ENCODE measurements around the gene CADM4.
"Not testable (repeated sequence)": the region's sequence is repeated elsewhere in the genome, so short reads cannot be mapped to it uniquely, and the experiment has no call there.

The CADM4 gene

DNA sequence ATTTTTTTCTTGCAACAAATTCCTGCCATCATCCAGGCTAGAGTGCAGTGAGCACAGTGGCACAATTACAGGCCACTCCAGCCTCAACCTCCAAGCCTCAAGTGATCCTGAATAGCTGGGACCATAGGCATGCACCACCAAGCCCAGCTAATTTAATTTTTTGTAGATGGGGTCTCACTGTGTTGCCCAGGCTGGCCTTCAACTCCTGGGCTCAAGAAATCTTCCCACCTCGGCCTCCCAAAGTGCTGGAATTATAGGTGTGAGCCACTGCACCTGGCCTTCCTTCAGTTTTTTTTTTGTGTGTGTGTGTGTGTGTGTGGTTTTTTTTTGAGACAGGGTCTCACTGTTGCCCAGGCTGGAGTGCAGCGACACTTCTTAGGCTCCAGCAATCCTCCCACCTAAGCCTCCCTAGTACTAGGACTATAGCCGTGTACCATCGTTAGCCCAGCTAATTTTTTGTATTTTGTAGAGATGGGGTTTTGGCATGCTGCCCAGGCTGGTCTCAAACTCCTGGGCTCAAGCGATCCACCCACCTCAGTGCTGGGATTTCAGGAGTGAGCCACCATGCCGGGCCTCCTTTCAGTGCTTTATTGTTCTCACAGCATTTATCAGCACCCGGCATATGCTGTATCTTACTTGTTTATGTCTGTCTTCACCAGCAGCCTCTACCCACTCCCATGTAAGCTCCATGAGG, 33.6 kb downstream of the CADM4 start:
- DNase-seq: no peak

DNA sequence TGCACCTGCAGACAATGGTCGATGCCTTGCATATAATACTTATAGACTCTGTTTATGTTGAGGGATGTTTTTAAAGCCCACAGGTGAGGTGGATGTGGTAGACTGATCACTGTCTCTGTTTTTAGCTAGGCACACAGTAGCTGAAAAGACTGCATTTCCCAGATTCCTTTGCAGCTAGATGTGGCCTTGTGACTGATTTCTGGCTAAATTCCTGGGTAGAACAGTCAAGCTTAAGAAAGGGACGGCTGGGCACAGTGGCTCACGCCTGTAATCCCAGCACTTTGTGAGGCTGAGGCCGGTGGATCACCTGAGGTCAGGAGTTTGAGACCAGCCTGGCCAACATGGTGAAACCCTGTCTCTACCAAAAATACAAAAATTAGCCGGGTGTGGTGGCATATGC, 39.3 kb downstream of the CADM4 start:
- DNase-seq: not testable (repeated sequence)

DNA sequence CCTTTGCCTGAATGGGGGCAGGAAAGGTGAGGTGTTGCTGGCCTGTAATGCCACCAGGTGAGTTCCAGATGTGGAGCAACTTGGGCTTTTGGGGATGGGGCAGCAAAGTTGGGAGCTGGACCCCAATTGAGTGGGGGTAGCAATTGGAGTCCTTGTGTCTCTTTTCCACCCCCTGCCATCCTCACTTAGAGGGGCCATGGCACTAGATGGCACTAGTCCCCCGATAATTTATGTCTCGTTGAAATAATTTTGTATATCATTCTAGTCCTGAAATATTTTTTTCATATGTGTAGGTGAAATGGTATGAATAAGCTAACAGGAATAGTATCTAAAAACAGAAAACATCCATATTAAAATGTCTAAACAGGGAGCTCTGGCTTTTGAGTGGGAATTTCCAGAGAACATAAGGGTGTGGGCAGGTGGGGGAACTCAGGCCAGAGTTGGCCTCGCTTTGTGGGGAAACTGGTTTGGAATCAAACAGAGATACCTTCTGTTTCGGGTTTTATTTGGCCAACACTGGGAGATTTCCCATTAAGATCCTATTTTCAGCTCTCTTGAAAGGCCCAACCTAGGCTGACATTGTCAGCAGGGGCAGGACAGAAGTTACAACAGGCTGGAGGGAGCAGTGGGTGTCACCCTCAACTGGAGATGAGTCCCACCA, 39.9 kb downstream of the CADM4 start:
- no peak for DNase-seq

DNA sequence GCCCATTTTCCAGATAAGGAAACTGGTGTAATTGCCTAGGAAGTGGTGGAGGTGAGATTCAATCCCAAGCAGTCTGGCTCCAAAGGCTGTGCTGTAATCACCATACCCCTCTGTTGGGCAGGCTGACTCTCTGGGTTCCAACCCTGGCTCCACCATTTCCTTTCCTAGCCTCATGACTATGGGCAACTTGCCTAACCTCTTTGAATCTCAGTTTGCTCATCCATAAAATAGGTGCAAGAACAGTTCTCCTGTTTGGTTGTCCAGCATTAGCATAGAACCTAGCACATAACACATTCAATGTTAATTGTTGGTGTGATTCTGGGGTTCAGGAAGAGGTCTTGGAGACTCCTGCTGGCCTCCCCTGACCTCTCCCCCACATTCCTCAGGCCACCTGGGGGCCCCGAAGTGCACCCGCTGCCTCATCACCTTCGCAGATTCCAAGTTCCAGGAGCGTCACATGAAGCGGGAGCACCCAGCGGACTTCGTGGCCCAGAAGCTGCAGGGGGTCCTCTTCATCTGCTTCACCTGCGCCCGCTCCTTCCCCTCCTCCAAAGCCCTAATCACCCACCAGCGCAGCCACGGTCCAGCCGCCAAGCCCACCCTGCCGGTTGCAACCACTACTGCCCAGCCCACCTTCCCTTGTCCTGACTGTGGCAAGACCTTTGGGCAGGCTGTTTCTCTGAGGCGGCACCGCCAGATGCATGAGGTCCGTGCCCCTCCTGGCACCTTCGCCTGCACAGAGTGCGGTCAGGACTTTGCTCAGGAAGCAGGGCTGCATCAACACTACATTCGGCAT, 41.0 kb downstream of the CADM4 start:
- DNase-seq: no peak

DNA sequence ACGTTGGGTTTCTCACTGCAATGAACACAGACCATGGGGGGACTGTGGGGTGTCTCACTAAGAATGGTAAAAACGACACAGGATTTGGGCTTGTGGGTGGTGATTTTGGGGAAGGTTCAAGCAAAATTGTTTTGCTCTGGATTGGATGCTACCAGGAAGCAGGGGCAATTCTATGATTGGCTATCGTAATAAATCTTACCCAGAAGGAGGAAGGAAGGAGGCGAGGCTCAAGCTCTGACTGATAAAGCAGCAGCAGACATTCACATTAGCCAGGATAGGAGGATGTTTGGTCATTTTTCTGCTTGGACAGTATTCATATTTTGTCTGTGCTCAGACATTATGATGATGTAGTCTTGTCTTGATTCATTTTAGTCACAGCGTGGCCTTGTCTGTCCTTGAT, 41.8 kb downstream of the CADM4 start:
- DNase-seq: no peak

DNA sequence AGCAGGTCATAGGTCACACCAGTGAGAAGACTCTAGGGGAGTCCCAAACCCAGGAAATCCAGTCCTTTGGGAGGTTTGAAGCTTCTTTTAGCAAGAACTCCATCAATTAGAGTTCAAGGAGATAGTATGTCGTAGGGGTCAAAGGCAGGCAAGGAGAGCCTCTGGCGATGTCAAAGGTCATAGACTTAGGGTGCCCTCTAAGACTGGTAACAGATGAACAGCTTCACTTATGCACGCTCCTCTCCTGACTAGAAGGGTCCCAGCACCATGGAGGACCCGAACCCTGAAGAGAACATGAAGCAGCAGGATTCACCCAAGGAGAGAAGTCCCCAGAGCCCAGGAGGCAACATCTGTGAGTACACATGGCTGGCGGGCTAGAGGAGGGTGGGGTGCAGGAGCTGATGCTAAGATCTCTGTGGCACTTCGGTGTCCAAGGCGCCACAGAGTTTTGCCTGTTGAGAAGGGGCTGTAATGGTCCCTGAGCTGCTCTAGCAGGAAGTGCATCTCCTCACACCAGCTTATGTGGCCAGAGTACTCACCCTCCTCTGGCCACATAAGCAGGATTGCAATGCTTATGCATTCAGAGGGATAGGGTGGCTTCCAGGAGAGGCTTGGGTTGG, 42.7 kb downstream of the CADM4 start:
- no peak for DNase-seq

DNA sequence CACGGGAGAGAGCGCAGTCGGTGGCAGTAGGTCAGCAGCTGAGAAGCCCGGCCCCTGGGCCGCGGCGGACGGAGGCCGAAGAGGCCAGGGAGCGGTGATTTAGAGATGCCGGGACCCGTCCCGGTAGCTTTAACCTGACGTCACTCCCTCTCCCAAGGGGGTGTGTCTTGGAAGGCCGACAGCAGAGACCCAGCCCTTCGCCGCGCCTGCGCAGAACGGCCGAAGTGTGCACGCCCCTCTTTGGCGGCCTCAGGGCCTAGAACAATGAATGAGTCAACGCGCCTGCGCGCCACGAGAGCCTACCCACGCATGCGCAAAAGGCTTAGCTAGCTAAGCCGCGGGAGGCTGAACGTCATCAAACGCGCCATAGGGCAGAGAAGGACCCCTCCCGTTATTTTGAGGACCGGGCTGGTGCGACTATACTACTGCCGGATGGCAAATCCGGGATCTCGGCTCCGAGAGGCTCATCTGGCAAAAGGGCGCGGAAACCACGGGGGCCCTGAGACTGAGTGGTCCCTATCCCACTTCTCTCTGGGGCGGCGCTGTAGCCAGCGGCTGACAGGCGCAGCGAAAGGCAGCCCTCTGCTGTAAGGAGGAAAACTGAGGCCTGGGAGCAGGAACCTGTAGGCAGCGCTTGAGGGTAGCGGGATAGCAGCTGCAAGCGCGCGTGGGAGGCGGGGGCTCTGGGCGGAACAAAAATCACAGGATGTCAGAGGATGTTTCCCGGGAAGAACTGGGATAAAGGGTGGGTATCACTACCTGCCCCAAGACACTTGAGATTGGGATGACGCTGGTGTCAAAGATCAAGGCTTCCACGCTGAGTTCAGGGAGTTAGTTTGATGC, 43.4 kb downstream of the CADM4 start, which contains the start of the genes IRGQ and ZNF576:
Gene IRGQ (minus strand): TSS at position 136 of the 843 bp plus-strand sequence. CDS start 796 bp downstream, outside the sequence.
Gene ZNF576 (plus strand): TSS at position 597 of the 843 bp plus-strand sequence. CDS start 514 bp downstream, outside the sequence.
- peak; percentile 99 for DNase-seq

DNA sequence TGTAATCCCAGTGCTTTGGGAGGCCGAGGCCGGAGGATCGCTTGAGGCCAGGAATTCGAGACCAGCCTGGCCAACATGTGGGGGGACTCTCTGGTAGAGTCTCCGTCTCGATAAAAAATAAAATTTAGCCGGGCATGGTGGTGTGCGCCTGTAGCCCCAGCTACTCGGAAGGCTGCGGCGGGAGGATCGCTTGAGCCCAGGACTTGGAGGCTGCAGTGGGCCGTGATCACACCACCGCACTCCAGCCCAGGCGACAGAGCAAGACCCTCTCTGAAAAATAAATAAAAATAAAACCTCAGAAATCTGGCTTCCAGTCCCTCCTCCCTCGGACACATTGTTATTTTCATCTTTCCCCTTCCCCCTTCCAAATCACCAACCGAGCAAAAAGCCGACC, 44.0 kb downstream of the CADM4 start:
- DNase-seq: no peak

DNA sequence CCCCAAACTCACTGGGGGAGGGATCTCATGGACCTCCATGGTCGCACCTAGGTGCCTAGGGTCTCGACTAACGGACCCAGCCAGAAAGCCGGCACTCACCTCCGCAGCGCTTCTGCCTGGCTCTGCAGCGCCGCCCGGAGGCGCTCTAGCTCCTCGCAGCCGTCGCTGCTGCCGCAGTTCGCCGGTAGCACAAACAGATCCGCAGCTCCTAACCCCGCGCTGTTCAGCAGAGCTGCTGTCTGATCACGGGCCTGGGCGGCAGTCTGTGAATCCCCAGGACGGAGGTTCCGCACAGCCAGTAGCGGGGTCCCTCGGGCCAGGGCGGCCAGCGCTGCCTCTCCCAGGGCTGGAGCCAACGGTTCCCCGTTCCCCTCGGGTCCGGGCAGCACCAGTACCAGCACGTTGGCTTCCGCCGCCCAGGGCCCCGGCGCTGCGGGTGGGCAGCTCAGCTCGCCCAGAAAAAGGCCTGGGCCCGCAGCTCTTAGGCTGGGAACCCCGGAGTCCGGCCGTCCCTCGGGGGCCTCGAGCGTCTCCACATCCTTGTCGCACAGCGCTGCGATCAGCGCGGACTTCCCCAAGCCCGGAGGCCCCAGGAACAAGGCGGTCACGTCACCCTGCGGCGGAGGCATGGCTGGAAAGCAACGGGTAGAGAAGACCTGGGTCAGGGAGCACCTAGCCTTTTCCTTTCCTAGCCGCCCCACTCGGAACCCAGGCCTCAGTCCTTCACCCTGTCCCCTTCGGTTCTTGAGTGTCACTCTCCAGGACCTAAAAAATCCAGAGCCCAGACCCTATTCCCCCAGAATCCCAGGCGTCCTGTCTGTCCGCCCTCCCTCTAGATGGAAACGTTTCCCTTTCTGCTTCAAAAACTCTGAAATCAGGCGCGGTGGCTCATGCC, 44.7 kb downstream of the CADM4 start:
- DNase-seq: no peak

DNA sequence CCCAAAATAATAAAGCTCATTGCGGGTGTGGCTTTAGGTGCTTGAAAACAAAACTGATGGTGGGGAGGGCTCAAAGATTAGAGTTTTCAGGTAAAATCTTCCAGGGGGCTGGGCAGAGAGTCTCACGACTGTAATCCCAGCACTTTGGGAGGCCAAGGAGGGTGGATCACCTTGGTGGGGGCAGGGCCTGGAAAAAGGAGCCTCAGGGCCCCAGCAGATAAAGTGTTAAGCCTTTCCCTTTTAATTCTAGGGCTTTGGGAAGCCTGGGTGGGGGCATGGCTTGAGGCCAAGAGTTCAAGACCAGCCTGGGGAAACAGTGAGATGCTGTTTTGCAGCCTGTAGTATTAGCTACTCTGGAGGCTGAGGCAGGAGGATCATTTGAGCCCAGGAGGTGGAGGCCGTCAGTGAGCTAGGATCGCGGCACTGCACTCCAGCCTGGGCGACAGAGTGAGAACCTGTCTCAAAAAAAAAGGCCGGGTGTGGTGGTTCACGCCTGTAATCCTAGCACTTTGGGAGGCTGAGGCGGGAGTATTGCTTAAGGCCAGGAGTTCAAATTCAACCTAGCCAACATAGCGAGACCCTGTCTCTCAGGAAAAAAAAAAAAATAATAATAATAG, 45.5 kb downstream of the CADM4 start:
- DNase-seq: no peak

DNA sequence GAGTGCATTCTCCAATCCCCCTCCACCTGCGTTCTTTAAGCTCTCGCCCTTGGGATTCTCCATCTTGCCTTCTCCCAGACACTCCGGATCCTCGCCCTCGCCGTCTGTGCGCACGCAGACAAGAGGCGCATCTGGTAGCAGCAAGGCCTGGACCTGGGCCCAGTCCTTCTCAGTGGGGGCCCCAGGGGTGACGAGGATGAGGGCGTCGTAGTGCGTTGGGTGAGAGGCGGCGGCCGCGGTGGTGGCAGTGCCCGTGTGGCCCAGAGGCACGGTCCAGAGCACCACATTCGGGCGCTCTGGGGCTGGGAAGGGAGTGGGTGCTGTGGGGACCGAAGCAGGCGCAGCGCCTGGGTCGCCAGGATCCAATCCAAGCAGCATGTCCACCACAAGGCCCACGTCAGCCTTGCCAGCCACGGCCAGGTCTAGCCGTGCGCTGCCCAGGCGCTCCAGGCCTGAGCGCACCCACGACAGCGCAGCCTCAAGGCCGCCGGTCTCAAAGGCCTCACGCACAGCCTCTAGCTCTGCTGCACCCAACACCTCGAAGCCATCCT, 46.8 kb downstream of the CADM4 start:
- DNase-seq: no peak

DNA sequence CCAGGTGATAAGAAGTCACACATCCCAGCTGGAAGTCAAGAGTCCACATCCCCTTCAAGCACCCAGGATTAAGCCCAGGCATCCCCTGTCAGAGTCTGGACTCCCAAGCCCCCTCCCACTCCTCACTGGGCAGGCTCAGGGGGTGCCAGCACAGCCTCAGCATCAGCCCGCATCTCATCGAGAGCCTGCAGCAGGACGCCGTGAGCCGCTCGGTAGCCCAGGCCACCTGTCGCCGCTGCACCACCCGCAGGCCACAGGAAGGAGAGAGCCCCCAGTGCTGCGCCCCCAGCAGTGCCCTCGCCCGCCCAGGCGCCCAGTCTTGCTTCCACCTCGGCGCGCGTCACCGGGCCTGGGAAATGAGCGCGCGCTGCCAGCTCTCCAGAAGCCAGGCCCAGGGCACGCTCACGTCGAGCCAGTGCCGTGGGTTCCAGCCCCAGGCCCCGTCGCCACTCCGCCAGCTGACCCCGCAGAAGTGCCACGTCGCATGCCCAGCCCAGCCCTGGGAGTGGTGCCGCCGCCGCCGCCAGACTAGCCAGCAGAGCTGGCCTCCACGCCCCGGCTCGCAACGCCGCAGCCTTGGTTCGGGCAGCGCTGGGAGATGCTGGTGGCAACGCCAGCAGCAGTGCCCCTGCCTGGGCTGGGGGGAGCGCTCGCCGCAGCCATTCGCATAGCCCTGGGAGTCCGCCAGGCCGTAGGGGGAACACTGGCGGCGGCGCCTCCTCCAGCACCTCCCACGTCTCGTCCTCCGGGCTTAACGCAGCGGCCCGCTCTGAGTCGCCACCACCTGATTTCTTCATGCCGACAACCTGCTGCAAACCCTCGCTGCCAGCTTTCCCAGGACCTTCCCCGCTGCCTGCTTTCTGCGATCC, 47.5 kb downstream of the CADM4 start:
- DNase-seq: no peak

DNA sequence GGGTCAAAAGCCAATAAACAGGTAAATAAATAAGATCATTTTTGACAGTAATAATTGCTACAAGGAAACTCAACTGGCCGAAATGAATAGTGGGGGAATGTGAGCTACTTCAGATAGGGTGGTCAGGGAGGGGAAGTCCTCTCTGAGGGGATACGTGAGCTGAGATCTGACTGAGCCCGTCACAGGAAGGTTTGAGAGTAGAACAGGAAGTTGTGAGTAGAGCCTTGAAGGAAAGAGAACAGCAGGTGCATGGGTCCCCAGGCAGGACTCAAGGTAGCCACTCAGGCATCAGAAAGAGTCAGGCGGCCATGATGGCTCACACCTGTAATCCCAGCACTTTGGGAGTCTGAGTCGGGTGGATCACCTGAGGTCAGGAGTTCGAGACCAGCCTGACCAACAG, 50.0 kb downstream of the CADM4 start:
- DNase-seq: no peak

DNA sequence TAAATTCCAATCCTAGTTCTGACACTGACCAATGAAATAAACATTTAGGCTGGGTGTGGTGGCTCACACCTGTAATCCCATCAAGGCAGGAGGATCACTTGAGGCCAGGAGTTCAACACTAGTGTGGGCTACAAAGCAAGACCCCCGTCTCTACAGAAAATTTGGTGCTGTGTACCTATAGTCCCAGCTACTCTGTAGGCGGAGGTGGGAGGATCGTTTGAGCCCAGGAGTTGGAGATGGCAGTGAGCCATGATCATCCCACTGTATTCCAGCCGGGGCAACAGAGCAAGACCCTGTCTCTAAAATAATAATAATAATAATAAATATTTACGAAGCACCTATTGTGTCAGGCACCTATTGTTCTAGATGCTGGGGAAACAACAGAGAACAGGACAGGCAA, 50.4 kb downstream of the CADM4 start:
- no peak for DNase-seq

DNA sequence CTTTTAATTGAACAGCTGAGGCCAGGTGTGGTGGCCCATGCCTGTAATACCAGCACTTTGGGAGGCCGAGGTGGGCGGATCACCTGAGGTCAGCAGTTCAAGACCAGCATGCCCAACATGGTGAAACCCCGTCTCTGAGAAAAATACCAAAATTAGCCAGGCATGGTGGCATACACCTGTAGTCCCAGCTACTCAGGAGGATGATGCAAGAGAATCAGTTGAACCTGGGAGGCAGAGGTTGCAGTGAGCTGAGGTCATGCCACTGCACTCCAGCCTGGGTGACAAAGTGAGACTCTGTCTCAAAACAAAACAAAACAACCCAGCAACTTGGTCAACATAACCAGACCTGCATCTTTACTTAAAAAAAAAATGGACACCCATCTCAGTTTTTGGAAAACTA, 52.6 kb downstream of the CADM4 start:
- DNase-seq: not testable (repeated sequence)

DNA sequence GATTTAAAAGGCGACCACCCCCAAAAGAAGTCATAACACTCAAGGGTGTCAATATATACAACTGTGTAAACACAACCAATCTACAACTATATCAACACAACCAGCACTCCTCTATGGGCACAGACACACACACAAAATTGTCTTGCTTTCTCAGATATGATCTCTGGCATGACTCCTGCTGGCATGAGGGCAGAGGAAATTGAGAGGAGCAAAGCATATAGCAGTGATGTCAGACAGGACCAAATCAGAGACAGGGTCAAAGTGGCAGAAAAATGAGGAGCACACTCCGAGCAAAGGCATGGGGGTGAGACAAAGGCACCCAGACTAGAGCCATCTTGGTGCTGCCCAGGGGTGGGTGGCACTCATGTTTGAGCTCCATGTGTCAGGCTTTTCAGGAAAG, 53.3 kb downstream of the CADM4 start:
- no peak for DNase-seq

DNA sequence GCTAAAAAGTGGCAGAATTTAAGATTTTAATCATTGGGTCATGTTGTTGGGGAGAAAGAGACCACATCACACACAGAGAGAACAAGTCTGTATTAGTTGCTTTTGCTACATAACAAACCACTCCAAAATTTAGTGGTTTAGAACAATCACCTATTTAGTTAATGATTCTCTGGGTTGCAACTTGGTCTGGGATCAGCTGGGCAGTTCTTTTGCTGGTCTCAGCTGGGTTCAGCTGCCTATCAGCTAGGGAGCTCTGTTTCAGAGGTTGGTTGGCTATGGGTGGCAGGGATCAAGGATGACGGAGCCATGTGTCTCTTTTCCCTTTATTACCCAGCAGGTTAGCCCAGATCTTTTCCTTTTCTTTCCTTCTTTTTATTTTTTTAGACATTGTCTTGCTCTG, 55.2 kb downstream of the CADM4 start:
- no peak for DNase-seq

DNA sequence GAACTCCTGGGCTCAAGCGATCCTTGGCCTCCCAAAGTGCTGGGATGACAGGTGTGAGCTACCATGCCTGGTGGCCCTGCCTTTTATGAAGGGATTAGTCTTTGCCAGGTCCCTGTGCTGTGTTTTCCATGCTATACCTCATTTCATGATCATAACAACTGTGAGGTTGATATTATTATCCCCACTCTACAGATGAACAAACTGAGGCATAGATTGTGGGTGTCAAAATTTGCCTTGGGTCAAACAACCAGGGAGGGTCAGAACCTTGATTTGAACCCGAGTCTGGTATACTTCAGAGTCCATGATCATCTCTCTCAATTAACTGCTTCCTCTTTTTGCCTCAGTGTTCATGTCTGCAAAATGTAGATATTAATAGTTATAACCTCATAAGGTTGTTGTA, 57.2 kb downstream of the CADM4 start:
- DNase-seq: no peak

DNA sequence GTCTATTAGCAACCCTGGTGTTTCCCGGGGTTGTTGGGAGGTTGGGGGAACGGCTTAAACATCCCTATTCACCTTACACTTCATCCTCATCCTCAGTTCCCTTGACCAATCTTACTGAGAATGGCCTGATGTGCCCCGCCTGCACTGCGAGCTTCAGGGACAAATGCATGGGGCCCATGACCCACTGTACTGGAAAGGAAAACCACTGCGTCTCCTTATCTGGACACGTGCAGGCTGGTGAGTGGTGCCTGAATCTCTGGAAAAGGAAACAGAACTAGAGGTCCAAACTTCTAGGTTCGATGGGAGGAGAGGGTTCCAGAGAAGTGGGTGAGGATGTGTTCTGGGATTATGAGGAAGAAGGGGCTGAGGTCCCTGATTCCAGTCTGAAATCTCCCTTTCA, 58.2 kb downstream of the CADM4 start:
- no peak for DNase-seq
